HEK293T (cell line): ENCODE data around the gene GRM7.

Source experiments
- CTCF ChIA-PET: fragments of 350-600 bp; formaldehyde crosslinking; extraction: SDS; loops from one replicate; lab custom pipeline; 2021; ENCODE audit warnings: antibody characterized with exemption, inconsistent platforms; lab: Yijun Ruan, JAX
- POLR2A ChIA-PET: fragments of 350-600 bp; formaldehyde crosslinking; extraction: SDS; loops from one replicate; lab custom pipeline; 2020; ENCODE audit warnings: antibody characterized with exemption, inconsistent platforms; lab: Yijun Ruan, JAX
- DNase-seq: peaks from one replicate; pipeline ENCODE4 v3.0.0; 2012; ENCODE audit warnings: mixed read lengths; ENCODE audit errors: extremely low spot score
- ARNT ChIP-seq: fragments of 450-650 bp; IDR thresholded peaks from 2 replicates; pipeline ENCODE4 v1.6.1; 2017; ENCODE audit warnings: mild to moderate bottlenecking
- BHLHE40 ChIP-seq: fragments of 450-650 bp; IDR thresholded peaks from 2 replicates; pipeline ENCODE4 v1.6.1; 2016; ENCODE audit warnings: mild to moderate bottlenecking, moderate library complexity, borderline replicate concordance
- CTBP1 ChIP-seq: fragments of 450-650 bp; IDR thresholded peaks from 2 replicates; pipeline ENCODE4 v1.6.1; 2016; ENCODE audit warnings: borderline replicate concordance
- ELF4 ChIP-seq: fragments of 450-650 bp; IDR thresholded peaks from 2 replicates; pipeline ENCODE4 v1.6.1; 2017; ENCODE audit warnings: antibody characterized with exemption
- FOXA1 ChIP-seq: fragments of 450-650 bp; IDR thresholded peaks from 2 replicates; pipeline ENCODE4 v1.6.1; 2016; ENCODE audit warnings: mild to moderate bottlenecking
- FOXK2 ChIP-seq: fragments of 450-650 bp; IDR thresholded peaks from 2 replicates; pipeline ENCODE4 v1.6.1; 2016; ENCODE audit warnings: mild to moderate bottlenecking
- FOXM1 ChIP-seq: fragments of 450-650 bp; IDR thresholded peaks from 2 replicates; pipeline ENCODE4 v1.6.1; 2017; ENCODE audit warnings: mild to moderate bottlenecking, borderline replicate concordance
- HDGF ChIP-seq: fragments of 450-650 bp; IDR thresholded peaks from 2 replicates; pipeline ENCODE4 v1.6.1; 2017; ENCODE audit warnings: antibody characterized with exemption, borderline replicate concordance
- L3MBTL2 ChIP-seq: fragments of 450-650 bp; conservative IDR thresholded peaks from 2 replicates; pipeline ENCODE4 v1.6.1; 2016; ENCODE audit warnings: mild to moderate bottlenecking
- LEF1 ChIP-seq: fragments of 450-650 bp; IDR thresholded peaks from 2 replicates; pipeline ENCODE4 v1.6.1; 2017; ENCODE audit warnings: mild to moderate bottlenecking, borderline replicate concordance
- NFRKB ChIP-seq: fragments of 450-650 bp; IDR thresholded peaks from 2 replicates; pipeline ENCODE4 v1.6.1; 2016; ENCODE audit warnings: mild to moderate bottlenecking, moderate library complexity
- PKNOX1 ChIP-seq: fragments of 450-650 bp; IDR thresholded peaks from 2 replicates; pipeline ENCODE4 v1.6.1; 2016
- SP1 ChIP-seq: fragments of 450-650 bp; IDR thresholded peaks from 2 replicates; pipeline ENCODE4 v1.6.1; 2017
- SUZ12 ChIP-seq: fragments of 450-650 bp; IDR thresholded peaks from 2 replicates; pipeline ENCODE4 v1.6.1; 2016; ENCODE audit warnings: mild to moderate bottlenecking
- TARDBP ChIP-seq: fragments of 450-650 bp; IDR thresholded peaks from 2 replicates; pipeline ENCODE4 v1.6.1; 2016
- ZNF384 ChIP-seq: fragments of 450-650 bp; IDR thresholded peaks from 2 replicates; pipeline ENCODE4 v1.6.1; 2016

GRM7 gene

GRCh38 chr3:7194071-7194835 is 333.3 kb downstream of the GRM7 start:
- ChIA-PET POLR2A (no interaction called here), CTCF (no interaction called here)
- no peak for TF ChIP-seq ARNT
- TF ChIP-seq ZNF384 = no peak
- no peak for TF ChIP-seq CTBP1
- no peak for TF ChIP-seq FOXK2
- TF ChIP-seq FOXM1 = no peak
- no peak for TF ChIP-seq LEF1
- no peak for TF ChIP-seq NFRKB
- TF ChIP-seq BHLHE40 = no peak
- no peak for TF ChIP-seq SUZ12
- no peak for TF ChIP-seq ELF4
- TF ChIP-seq TARDBP = no peak
- no peak for TF ChIP-seq SP1
- TF ChIP-seq PKNOX1 = no peak
- TF ChIP-seq L3MBTL2 = no peak
- no peak for TF ChIP-seq FOXA1
- TF ChIP-seq HDGF = no peak
- no peak for DNase-seq

- POLR2A ChIA-PET = no interaction called here
Measured at GRCh38 chr3:7195934-7196333, 335.0 kb downstream of the GRM7 start.

GRCh38 chr3:7201784-7202183 is 340.9 kb downstream of the GRM7 start:
- POLR2A ChIA-PET = no interaction called here
- CTCF ChIA-PET = no interaction called here
- DNase-seq = no peak
- TF ChIP-seq L3MBTL2 (no peak), FOXM1 (no peak), LEF1 (no peak), ARNT (no peak), FOXA1 (no peak), PKNOX1 (no peak), NFRKB (no peak), SP1 (no peak), ELF4 (no peak), SUZ12 (no peak), HDGF (no peak), ZNF384 (no peak), BHLHE40 (no peak), CTBP1 (no peak), FOXK2 (no peak), TARDBP (no peak)

More at GRCh38 chr3:7195934-7196333, 335.0 kb downstream of the GRM7 start:
- TF ChIP-seq FOXM1 (no peak), ELF4 (no peak), NFRKB (no peak), ZNF384 (no peak), L3MBTL2 (no peak)
- DNase-seq = no peak
- CTCF ChIA-PET = no interaction called here

- ChIA-PET POLR2A (no interaction called here), CTCF (no interaction called here)
- no peak for TF ChIP-seq ZNF384
- TF ChIP-seq CTBP1 = no peak
- TF ChIP-seq SUZ12 = no peak
- TF ChIP-seq ELF4 = no peak
- DNase-seq = no peak
Measured at GRCh38 chr3:7203969-7204847, 343.3 kb downstream of the GRM7 start.

GRCh38 chr3:7204848-7205156 is 343.9 kb downstream of the GRM7 start:
- TF ChIP-seq CTBP1 = no peak
- no peak for TF ChIP-seq ZNF384
- no peak for TF ChIP-seq L3MBTL2
- CTCF ChIA-PET = no interaction called here
- no peak for DNase-seq
- POLR2A ChIA-PET = no interaction called here

- TF ChIP-seq FOXK2 (no peak), LEF1 (no peak), FOXA1 (no peak), ARNT (no peak), L3MBTL2 (no peak), FOXM1 (no peak), CTBP1 (no peak)
- CTCF ChIA-PET = no interaction called here
- DNase-seq = no peak
- POLR2A ChIA-PET = no interaction called here
Measured at GRCh38 chr3:7205535-7205934, 344.6 kb downstream of the GRM7 start.

GRCh38 chr3:7205962-7206361 is 345.0 kb downstream of the GRM7 start:
- TF ChIP-seq L3MBTL2 = no peak
- TF ChIP-seq ARNT = no peak
- TF ChIP-seq CTBP1 = no peak
- no peak for TF ChIP-seq SP1
- no peak for TF ChIP-seq FOXK2
- TF ChIP-seq PKNOX1 = no peak
- POLR2A ChIA-PET = no interaction called here
- CTCF ChIA-PET = no interaction called here
- DNase-seq = no peak
